Activated CD4-positive, alpha-beta T cell treated with anti-CD3 and anti-CD28 coated beads, Interleukin-2, amount 50 U/mL, for 48 hours (primary cell): ENCODE data around the gene MEIS1.

Experiments
- DNase-seq, 2 experiments: peaks; one replicate each; pipeline ENCODE4 v3.0.0-alpha.2; 2020

The MEIS1 gene

DNA sequence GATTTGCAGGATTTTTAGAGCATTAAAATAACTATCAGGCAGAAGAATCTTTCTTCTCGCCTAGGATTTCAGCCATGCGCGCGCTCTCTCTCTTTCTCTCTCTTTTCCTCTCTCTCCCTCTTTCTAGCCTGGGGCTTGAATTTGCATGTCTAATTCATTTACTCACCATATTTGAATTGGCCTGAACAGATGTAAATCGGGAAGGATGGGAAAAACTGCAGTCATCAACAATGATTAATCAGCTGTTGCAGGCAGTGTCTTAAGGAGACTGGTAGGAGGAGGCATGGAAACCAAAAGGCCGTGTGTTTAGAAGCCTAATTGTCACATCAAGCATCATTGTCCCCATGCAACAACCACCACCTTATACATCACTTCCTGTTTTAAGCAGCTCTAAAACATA is 137.0 kb downstream of the MEIS1 start:
- DNase-seq: no peak

DNA sequence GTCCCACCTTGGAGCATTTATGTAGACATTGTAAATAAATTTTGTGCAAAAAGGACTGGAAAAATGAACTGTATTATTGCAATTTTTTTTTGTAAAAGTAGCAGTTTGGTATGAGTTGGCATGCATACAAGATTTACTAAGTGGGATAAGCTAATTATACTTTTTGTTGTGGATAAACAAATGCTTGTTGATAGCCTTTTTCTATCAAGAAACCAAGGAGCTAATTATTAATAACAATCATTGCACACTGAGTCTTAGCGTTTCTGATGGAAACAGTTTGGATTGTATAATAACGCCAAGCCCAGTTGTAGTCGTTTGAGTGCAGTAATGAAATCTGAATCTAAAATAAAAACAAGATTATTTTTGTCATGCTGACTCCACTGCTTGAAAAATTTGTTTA is 137.5 kb downstream of the MEIS1 start:
- DNase-seq: no peak

DNA sequence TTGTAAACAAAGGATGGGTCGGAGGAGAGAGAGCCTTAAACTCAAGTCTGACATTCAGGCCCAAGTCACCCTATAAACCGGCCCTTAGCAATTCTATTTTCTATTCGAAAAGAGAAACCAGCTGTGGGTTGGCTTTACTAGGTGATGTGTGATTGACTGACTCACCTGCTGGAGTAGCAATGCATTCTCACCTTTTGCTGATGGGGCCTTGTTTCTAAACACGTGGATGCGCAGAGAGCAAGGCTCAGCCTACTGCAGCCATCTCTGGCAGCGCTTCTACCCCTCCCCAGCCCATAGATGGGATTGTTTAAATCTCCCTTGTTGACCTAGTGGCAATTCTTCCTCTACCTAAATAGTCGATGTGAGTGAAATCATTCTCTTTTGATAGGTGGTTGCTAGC is 138.5 kb downstream of the MEIS1 start:
- no peak for DNase-seq

DNA sequence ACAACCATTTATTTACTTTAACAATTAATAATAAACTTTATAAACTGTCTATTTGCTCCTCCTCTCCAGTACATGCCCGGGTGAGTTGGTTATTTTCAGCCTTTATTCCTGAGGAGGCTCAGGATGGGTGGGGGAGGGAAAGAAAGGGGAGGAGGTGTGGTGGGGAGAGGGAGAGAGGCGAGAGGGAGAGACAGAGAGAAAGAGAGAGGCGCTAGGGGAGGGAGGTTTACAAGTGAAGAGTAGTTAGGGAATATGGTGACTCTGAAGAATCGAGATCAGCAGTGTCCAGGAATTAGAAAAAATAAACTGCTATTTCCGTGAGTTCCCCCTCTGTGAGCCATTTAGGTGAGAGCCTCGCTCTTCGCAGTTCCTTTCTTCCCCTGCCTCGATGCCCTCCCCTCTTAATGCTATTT is 138.9 kb downstream of the MEIS1 start:
- no peak for DNase-seq

DNA sequence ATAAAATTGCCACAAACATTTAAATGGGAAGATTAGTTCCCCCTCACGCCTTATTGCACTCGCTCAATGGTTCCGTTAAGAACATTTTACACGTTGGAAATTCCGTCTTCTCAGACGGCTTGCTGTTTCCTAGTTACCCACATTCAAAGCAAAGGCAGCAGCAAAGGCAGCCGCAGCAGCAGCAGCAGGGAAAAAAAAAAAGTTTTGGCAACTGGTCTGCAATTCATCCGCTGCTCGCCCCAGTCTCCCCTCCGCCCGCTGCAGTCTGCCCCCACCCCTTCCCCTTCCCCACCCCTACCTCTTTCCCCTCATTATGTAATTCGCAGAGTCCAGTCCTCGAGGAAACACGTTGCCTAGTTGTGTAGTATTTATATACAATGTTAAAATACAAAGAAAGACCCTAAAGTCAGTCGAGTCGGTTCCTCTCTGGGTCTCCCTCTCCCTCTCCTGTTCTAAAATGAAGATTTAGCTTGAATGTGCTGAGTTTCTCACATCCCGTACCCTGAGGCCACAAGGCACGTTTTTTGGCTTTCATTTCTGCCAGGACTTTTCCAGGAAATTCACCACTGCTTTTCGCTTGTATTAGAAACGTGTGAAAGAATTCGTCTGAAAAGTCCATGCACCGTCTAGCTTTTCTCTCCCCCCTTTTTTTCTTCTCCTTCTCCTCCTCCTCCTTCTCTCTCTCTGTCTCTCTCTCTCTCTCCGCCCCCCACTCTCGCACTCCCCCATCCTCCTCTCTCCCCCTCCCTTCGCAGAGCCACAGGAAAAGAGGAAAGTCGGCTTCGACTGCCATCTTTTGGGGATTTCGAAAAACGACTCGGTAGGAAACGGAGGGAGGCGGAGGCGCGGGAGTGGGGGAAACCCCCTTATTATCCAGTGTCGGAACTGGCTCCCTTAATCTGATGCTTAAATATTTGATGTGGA is 140.0 kb downstream of the MEIS1 start:
- no peak for DNase-seq

DNA sequence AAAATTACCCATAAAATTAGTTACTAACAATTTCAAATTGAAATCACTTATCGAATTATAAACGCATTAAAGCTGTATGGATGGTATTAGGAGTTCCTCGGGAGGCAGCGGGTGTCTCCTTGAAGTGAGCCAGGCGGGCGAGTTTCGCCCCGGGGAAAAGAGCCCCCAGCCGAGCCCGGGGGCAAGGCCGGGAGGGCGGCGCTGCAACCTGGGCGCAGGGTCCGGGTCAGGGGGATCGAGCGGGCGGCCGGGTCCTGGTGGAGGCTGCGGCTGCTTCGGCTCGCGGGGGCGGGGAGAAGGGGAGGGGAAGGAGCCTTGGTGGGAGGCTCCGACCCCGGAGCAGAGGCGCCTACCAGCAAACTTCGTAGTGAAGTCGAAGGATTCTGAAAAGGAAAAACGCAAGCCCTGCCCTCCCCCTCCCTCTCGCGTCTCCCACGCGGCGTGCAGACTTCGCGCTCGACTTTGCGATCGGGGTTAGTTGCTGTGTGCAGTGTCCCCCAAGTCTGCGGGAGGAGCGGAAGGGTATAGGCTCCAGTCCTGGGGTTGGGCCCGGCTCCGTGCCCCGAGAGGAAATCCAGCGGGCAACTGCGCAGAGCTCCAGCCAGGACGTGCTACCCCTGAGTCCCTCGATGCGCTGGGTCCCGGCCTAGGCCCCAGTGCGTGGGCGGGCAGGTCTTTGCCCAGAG is 140.8 kb downstream of the MEIS1 start:
- no peak for DNase-seq

DNA sequence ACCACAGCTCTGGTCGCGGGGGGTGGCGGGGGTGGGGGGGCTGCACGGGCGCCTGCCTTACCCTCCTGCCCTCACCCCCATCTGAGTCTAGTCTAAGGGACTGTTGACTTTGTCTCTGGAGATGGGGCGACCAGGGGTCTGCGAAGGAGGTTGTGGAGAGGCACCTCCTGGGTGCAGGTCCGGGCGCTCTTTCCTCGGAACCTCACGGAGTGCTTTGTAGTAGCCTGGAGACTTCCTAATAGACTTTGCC is 141.3 kb downstream of the MEIS1 start:
- no peak for DNase-seq

DNA sequence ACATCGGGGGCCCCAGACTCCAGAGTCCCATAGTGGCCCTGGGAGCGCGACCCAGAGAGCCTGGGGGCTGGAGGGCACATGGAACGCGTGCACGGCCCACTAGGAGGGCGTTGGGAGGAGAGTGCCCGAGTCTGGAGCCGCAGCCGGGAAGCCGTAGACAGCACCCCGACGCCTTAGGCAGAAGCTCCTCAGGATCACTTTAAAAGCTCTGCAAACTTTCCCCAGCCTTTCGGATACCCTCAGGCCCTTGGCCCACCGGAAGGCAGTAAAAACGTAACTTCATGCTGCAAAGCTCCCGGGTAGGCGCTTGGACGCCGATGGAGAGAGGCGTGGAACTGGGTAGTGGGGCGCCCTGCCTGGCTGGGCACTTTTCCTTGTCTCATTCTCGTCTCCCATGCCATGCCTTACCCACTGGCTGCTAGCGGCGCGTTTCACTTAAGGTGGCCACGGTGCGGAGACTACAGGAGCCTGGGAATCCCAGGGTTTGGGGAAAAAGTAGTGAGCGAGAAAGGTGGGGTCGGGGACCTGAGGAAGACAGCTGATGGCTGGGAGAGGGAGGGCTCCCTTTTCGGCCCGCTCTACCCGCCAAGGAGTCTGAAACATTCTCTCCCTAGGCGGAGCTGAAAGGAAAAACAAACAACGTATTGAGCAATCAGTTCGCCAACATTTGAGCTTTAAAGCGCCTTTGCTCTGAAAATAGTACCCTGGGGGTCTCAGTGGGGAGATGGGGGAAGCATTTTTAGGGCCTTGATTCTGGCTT is 141.8 kb downstream of the MEIS1 start:
- DNase-seq: no peak

DNA sequence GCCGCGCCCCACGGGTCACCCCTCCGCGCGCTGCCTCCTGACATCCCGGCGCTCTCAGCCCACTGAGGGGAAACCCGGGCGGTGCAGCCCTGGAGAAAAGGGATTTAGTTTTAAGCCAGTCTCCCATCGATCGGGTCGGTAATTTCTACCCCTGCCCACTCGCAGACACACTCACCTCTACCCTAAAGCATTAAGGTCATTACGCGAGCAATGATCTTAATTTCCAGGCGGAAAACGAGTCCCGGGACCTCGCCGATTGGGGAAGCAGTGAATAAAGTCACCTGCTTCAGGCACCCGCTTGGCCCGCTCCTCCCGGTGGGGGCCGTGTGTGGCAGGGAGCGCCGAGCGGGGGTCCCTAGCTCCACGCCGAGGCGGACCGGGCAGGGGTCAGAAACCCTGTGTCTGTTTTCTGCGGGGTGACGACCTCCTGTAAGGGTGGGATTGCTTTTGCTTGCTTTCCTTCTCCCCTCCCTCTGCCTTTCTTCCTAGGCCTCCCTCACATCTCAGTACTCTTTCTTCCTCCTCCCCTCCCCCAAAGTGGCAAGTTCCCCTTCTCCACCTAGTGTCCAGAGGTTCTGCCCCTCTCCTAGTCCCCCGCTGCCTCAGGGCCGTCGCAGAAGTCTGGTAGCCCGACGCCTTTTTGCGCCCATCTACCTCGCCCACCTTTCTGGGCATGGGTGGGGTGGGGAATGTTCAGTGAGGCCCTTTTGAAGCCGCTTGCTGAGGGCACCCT is 142.6 kb downstream of the MEIS1 start:
- DNase-seq: no peak

DNA sequence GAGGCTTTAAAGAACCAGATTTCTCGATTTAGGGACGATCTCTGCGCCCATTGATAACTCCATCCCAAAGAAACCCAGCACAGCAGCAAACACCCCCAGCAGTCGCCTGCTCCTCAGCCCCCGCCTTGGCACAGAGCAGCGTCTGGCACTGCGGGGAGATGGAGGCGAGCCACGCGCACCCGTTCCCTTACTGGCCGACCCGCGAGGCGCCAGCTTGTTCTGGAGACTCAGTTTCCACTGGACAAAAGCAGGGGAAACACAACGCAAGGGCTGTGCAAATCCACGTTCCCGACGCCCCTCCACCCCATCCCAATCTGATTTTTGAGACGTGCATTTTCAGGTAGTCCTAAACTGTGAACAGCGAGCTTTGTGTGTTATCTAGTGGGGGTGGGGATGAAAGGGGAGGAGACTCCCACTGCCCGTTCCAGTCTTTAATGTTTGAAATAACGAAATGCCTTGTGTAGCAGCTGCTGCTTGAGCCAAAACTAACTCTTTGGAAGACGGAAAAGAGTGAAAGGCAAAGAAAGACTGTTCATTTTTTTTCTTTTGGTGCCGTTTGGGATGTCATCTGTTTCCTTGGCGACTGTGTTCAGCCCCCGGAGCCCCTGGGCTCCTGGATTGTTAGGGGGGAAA is 143.2 kb downstream of the MEIS1 start:
- no peak for DNase-seq

DNA sequence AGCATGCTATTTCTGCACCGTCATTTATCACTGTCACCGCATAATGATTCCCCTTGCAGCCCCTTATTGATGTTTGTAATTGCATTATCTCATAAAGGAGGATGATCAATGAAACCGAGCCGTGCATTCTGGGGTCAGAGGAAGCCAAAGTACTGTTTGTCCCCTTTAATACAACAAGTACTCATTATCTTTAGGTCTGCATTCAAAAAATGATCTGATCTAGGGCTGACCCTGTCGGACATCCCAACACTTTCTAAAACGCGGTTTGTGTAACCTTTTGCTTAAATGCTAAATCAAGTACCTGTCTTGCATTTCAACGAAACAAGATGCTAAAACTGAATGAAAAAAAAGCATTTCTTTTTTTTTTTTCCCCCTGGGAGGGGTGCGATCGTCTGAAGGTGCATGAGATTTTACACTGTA is 143.8 kb downstream of the MEIS1 start:
- DNase-seq: no peak

DNA sequence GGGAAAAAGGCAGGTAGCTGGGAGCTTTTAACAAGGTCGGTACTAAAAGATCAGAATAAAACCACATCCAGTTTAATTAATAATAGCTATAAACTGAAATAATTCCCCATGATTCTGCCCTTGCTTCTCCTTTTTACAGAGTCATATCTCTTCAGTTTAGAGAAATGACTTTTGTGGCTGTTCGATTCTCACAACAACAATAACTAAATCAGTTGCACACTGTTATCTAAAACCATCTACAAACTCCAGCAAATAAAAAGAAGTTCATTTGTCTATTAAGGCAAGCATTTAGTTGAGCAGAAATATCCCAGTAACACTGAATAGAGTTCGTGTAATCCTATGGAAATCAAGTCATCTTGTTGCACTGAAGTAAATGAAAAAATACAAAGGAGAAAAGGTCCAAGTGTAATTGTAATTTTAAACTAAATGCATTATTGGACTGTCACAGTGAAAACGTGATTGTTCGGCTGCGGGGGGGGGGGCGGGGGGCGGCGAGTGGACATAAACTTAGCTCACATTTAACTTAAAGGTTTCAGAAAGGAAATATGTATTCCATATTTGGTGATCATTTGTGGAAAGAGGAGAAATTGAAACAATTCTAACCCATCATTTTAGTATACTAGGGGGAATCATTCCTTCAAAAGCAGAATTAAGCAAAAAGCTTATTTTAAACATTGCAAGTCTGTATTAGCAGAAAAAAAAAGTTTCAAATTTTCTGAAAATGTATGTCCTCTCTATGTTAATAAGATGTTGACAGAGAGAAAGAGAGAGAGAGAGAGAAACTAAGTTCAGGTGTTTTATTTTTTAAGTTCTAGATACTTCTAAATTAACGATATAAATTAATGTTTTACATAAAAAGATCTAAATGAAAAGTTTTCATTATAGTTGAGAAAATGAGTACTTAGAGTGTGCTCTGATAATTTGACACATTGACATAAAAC is 144.5 kb downstream of the MEIS1 start:
- DNase-seq: no peak

DNA sequence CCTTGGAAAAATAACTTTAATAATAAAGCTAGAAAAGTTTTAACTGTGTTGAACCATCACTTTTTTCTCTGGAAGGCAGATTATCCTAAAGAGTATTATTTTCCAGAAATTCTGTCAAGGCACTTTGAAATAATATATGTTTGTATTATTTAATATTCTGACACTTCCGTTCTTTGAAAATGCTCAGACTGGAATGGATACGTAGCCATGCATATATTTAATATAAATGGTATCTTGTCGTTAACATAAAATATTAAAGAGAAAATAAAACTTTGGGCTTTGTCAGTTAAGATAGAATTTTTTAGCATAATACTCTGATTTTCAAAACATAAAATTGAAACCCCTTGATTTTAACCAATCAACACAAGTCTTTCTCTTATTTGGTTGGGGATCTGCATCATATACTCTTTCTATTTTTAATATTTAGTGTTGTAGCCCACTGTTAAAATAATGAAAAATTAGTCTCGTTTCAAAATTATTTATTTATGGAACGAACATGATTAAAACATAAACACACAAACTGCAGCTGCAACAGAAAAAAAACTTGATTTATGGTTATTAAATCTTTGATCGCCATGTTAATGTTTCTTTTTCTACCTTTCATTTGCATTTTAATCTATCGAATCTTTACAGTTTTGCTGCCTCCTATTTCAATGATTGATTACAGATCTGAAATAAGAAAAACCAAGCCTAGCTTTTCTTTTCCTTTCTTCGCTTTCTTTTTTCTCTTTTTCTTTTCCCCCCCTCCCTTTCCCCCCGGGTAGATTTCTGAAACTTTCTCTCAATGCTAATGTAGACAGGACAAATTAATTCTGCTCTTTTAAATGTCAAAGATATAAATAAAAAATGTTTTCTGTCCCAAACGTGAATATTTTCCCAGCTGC is 145.5 kb downstream of the MEIS1 start:
- no peak for DNase-seq

DNA sequence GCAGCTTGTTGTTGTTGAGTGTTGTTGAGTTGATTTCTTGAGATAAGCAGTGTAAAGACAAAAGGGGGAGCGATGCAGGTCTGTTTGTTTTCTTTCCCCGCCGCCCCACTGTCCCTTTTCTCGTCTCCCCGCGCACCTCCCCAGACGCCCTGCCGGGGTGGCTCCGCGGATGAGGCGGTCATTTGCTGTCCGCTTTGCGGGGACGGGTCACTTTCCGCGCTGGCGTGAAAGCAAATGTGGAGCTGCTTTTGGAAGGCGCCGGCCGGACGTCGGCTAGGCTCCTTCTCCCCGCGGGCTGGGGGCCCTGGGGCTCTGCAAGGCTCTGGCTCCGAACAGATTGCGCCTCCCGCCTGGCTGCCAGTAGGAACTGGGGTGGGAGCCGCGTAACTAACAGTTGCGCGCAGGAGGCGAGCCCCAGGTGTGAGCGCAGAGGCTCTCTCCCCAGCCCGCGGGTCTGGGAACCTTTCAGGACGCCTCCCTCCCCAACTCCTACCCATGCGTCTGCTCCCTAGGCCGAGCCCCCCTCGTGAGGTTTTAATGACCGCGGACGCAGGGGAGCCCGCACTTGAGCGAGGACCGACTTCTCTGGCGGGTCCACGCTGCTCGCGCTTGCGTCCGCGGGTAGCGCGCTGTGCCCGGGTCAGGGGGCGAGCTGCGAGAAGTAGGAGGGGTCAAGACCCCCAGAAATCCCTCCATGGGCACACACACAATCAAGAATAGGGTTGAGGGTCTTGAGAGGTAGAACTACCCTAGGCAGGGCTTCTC is 146.6 kb downstream of the MEIS1 start:
- DNase-seq: no peak

DNA sequence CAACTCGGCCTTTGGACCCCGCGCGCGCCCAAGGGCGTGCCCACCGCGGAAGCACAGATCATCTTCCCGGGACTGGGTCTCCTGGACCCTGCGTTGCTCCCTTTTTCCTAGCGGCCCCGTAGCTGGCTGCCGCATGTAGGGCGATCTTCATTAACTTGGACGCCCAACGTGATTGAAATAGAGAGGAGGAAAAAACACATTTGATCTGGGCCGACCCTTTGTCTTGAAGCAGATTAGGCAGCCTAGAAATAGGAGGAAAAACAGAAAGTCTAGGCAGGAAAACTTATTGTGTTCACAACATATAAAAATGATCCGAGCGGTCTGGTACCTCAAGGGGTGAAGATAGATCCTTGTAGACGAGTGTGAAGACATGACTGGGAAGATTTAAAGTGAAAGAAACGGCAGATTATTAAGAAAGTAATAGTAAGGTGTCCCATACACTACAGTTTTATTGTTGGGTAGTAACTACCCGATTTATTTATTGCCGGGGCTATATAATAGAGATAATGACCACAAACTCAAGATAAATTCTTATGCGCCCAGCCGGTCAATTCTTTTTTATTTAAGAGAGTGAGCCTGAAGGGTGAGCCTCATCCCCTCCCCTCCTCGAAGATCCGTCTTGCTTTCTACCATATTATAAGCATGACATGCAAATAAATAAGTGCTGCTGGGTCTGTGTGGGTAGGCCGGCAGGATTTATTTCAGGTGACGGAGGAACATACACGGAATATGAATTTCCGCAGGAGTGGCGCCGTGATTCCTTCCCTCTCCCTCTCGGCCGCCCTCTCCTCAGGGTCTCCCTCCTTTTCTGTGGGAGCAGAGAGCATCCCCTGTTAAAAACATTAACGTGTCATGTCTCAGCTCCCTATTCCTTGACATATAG is 147.4 kb downstream of the MEIS1 start:
- no peak for DNase-seq

DNA sequence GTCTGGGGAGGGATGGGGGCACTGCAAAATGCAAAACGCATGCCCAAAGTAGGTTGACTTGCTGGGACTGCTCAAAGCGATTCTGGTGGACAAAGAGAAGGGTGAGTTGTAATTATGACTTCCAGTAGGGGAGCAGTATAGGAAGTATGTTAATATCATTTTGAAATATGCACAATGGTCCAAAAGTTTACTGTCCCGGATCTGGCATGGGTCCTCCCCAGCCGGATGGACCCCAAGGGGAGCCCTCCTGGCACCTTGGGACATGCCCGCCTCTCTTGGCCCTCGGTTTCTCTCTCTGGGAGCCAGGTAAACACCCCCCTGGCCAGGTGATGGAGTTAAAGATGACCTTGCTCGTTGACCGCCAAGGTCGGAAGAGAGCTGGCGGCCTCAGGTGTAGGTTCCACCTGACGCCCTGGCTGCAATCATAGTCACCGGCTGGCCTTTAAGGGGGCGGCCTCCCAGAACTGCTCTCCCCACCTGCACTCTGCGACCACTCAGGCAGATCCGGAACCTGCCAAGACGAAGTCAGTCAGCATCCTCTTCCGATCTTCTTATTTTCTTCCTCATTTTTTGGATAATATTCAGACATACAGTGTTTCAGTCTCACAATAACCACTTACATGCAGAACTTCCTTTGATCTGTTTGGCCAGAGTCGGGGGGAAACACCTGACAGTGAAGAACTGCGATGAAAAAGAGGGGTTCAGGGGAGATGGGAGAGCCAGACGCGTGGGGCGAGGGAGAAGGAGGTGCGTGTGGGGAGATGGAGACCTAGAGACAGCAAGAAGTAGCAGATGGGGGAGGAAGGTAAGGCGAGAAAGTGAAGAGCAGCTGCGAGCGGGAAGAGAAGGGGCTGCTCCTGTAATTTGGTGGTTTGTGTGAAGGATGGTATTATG is 148.3 kb downstream of the MEIS1 start:
- DNase-seq: no peak

DNA sequence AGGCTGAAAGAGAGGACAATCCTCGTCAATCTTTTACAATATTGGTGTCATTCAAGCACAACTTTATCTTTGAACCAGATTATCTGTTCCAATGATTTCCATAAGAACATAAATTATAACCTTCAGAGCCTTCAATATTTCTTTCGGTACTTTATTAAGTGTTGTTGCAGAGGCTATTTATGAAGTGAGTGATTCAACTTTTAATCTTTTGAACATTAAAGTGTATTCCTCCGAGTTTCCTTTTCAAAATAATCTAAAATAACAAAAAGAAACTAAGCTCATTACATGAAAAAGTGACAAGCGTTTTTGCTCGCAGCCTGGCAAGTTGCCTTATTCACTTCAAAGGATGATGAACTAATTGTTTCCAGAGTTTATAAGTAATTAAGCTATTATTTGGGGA is 149.0 kb downstream of the MEIS1 start:
- DNase-seq: no peak

DNA sequence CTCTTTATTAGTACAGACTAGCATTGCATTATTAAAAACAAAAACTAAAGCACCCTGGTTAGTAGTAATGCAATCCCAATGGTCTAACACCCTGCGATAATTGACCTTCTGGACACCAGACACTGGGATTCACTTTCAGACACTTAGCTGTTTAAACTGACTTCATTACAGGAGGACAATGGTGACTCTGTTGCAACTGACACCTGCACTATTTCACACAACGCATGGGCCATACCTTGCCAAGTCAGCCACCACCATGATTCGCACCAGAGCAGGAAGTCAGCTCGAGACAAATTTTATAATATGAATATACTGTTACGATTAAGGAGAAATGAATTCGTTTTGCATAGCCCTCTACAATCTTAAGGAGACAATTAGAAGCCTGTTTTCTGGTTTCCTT is 150.7 kb downstream of the MEIS1 start:
- DNase-seq: no peak
